CD4-positive, alpha-beta T cell treated with Interleukin-15 for 4 hours (primary cell): ENCODE measurements around the gene SLAMF7.
"Not testable (repeated sequence)": the region's sequence is repeated elsewhere in the genome, so short reads cannot be mapped to it uniquely, and the experiment has no call there.

Experiments used
- DNase-seq: peaks from one replicate; pipeline ENCODE4 v3.0.0-alpha.2; 2020; ENCODE audit warnings: low spot score

Gene SLAMF7, protein sequence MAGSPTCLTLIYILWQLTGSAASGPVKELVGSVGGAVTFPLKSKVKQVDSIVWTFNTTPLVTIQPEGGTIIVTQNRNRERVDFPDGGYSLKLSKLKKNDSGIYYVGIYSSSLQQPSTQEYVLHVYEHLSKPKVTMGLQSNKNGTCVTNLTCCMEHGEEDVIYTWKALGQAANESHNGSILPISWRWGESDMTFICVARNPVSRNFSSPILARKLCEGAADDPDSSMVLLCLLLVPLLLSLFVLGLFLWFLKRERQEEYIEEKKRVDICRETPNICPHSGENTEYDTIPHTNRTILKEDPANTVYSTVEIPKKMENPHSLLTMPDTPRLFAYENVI

GRCh38 chr1:160739098-160739511 lies at the start of gene SLAMF7:
TSS of gene SLAMF7 (plus strand) at chr1:160739247. CDS start at chr1:160739302, 55 bp downstream.
- peak; percentile 56 for DNase-seq

- DNase-seq = peak; percentile 26
Measured at GRCh38 chr1:160692390-160692789, 46.7 kb upstream of the SLAMF7 start.

GRCh38 chr1:160702100-160702499 lies 36.9 kb upstream of the SLAMF7 start:
- no peak for DNase-seq

DNA sequence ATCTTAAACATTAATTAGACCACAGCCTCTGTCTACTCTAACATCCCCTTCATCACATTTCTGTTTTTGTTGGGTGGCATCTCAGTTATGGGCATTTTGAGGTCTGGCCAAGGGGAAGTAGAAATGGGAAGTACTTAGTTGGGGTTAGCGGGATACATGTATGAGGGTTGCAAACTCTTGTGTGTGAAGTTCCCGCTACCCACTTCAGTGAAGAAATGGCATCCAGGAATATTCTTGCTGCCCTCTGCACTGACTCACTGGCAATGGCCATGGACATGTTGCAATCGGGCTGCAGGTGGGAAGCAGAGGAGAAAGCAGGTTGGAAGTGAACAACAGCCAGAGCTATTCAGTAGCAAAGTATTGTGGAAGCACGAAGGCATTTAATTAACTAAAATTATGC lies 34.8 kb upstream of the SLAMF7 start:
- no peak for DNase-seq

GRCh38 chr1:160705212-160705621 lies 33.8 kb upstream of the SLAMF7 start:
- not testable (repeated sequence) for DNase-seq

DNA sequence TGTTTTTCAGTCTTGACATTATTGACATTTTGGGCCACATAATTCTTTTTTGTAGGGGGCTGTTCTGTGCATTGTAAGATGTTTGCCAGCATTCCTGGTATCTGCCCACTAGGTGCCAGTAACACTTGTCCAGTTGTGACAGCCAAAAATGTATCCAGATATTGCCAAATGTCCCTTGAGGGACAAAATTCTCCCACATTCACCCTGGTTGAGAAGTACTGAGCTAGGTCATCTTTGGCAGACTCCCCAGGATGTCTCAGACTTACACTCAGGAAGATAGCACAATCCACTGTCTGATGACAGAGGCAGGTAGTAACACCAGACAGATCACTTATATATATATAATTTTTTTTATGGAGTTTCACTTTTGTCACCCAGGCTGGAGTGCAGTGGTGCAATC lies 33.3 kb upstream of the SLAMF7 start:
- DNase-seq = no peak

- DNase-seq = no peak
Measured at GRCh38 chr1:160706526-160707235, 32.4 kb upstream of the SLAMF7 start.

- DNase-seq = peak; percentile 41
Measured at GRCh38 chr1:160707236-160708064, 31.6 kb upstream of the SLAMF7 start.

- no peak for DNase-seq
Measured at GRCh38 chr1:160708118-160708517, 30.9 kb upstream of the SLAMF7 start.

- DNase-seq = peak; percentile 63
Measured at GRCh38 chr1:160708801-160709200, 30.2 kb upstream of the SLAMF7 start.

DNA sequence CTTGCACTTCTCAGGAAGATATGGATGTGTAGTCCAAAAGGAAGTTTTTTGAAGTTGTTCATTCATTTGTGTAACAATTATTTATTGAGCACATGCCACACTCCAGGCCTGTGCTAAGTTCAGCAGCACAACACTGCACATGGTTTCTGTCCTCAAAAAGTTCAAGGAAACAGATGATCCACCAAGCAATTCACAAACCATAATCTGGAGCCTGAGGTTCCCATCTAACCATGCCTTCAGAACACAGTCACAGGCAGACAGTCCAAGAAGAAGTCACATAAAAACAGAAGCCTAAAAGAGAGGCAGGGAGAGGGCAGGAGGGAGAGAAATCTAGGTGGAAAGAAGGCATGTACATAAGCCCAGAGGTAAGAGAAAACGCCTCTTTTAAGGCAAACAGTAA lies 29.3 kb upstream of the SLAMF7 start:
- no peak for DNase-seq

GRCh38 chr1:160710517-160711252 lies 28.4 kb upstream of the SLAMF7 start:
- no peak for DNase-seq

GRCh38 chr1:160711276-160711601 lies 27.8 kb upstream of the SLAMF7 start:
- no peak for DNase-seq

DNA sequence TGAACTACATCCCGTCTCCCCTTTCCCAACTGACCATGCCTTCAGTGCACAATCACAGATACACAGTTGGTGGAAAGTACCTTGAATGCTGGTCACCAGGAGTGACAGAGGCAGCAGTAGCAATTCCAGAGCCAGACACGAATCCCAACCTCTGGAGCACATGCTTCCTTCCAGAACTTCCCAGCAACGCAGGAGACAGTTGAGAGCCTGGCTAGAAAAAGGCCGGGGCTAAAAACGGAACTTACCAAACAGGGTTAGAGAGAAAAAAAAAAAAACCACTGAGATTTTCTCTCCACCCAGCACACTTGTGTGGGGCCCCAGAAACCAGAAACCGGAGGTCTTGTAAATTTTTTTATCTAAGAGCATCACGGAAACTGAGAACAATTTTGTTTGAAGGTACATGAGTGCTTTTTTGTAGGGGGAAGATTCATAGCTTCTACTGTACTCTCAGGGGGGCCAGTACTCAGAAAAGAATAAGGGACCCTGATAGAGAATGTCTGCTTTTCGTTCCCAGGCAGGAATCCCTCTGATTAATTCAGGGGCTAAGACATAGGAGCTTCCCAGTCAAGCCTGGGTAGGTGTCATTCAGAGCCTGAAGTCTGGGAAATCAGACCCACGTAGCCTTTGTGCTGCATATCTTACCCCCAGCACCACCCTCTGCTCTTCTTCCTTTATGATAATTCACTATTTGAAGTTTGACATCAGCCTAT lies 27.3 kb upstream of the SLAMF7 start, which contains the start of gene CD48:
TSS of gene CD48 (minus strand) at position 221 of the 710 bp plus-strand sequence. CDS start at position 162, 59 bp downstream.
- DNase-seq = peak; percentile 65

GRCh38 chr1:160712525-160713080 lies 26.4 kb upstream of the SLAMF7 start:
- peak; percentile 58 for DNase-seq

- no peak for DNase-seq
Measured at GRCh38 chr1:160713161-160713560, 25.9 kb upstream of the SLAMF7 start.

DNA sequence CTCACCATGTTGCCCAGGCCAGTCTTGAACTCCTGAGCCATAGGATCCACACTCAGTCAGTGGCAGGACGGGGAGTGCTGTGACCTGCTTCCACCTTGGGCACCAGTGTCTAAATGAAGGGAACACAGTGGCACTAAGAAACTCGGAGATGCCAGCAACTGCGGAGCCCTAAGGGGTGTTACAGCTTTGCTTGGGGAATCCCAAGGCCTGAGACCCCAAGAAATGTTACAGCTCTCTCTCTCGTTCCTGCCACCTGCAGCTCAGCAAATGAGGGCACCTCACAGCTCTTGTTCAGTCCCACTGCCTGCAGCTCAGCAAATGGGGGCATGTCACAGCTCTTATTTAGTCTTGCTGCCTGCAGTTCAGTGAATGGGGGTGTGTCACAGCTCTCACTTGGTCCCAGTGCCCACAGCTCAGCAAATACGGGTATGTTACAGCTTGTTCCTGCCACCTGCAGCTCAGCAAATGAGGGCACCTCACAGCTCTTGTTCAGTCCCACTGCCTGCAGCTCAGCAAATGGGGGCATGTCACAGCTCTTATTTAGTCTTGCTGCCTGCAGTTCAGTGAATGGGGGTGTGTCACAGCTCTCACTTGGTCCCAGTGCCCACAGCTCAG lies 24.9 kb upstream of the SLAMF7 start:
- DNase-seq = not testable (repeated sequence)

GRCh38 chr1:160716013-160716412 lies 23.0 kb upstream of the SLAMF7 start:
- DNase-seq = no peak

- DNase-seq = no peak
Measured at GRCh38 chr1:160717306-160717705, 21.7 kb upstream of the SLAMF7 start.

GRCh38 chr1:160718210-160718609 lies 20.8 kb upstream of the SLAMF7 start:
- no peak for DNase-seq
